ENCODE data around the gene CHN1. TPM values are rescaled to one million over a fixed set of nuclear protein-coding genes. Genes with fewer than 3 reads are reported as not detected.

Gene CHN1
- total and polyA plus RNA-seq, 12 donors = 6.1 to 26.5 (median 15.7) TPM

DNA sequence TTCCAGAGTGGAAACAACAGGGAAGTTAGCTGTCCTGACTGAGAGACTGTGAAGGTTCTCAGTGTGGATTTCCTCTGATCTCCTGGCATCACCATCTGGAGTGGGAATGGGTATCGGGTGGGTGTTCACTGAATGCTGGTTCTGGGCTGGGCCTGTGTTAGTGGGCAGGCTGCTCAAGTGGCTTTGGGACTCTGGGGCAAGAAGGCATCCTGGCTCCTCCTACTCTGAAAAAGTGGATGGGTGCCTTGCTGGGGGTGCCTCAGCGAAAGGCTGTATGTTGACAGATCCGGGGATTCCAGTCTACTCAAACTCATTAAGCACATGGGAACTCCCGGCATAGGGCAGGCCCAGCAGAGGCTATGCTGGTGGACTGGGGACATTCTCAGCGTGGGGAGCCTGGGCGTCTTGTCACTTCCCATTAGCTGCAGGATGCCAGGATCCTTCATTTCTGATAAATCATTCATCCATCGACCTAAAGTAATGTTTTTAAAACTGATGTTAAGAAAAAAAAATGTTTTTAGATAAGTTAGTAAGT is 213.4 kb downstream of the CHN1 start:
- 79 to 84% methylated on average over 7 of the region's 7 CpGs for WGBS, 2 donors
- Histone ChIP-seq H3K36me3 (no peaks in the 10 kb centered on the region), H3K4me3 (no peak overlapping the region), H3K9me3 (no peaks in the 10 kb centered on the region), H3K27me3 (peaks cover 0 to 2% (median 0%) of the 10 kb centered on the region in 7 donors), H3K27ac (no peak overlapping the region), H3K4me1 (peaks cover 0 to 7% (median 0%) of the 10 kb centered on the region in 9 donors)
- TF ChIP-seq, protein P1, sequence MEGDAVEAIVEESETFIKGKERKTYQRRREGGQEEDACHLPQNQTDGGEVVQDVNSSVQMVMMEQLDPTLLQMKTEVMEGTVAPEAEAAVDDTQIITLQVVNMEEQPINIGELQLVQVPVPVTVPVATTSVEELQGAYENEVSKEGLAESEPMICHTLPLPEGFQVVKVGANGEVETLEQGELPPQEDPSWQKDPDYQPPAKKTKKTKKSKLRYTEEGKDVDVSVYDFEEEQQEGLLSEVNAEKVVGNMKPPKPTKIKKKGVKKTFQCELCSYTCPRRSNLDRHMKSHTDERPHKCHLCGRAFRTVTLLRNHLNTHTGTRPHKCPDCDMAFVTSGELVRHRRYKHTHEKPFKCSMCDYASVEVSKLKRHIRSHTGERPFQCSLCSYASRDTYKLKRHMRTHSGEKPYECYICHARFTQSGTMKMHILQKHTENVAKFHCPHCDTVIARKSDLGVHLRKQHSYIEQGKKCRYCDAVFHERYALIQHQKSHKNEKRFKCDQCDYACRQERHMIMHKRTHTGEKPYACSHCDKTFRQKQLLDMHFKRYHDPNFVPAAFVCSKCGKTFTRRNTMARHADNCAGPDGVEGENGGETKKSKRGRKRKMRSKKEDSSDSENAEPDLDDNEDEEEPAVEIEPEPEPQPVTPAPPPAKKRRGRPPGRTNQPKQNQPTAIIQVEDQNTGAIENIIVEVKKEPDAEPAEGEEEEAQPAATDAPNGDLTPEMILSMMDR (IDR thresholded peaks at IDR 0.05) = no peak
- ATAC-seq (no peak), DNase-seq (no peak)
- intact Hi-C loops (cut with DNase I) = no loop called here

DNA sequence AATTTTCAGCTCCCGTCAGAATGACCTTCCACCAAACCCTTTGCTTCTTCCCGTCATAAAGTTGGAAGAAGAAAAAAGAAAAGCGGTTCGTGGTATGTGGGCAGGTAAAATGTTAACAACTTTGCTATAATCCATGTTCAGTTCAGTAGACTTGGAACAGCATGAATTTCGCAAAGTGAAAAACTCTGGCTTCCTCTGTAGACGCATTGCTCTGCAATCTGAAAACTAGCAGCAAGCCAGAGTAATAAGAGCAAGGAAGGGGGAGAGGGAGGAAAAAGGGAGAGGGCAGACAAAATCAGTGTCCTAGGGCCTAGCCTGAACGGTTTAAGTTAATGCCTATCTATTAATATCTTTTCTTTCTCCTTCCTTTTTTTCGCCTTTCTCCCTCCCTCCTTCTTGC is 214.2 kb downstream of the CHN1 start:
- H3K27me3 ChIP-seq = peaks cover 0 to 2% (median 0%) of the 10 kb centered on the region in 7 donors
- peaks cover 0 to 7% (median 0%) of the 10 kb centered on the region in 9 donors for H3K4me1 ChIP-seq
- ATAC-seq (no peak), DNase-seq (no peak)
- H3K4me3 ChIP-seq = no peak overlapping the region
- intact Hi-C loops (cut with DNase I) = no loop called here
- WGBS, 2 donors = 86 to 93% methylated on average over 8 of the region's 8 CpGs
- H3K36me3 ChIP-seq = no peaks in the 10 kb centered on the region
- H3K27ac ChIP-seq = no peak overlapping the region
- TF ChIP-seq, protein P1 (IDR thresholded peaks at IDR 0.05) = no peak
- H3K9me3 ChIP-seq = no peaks in the 10 kb centered on the region

DNA sequence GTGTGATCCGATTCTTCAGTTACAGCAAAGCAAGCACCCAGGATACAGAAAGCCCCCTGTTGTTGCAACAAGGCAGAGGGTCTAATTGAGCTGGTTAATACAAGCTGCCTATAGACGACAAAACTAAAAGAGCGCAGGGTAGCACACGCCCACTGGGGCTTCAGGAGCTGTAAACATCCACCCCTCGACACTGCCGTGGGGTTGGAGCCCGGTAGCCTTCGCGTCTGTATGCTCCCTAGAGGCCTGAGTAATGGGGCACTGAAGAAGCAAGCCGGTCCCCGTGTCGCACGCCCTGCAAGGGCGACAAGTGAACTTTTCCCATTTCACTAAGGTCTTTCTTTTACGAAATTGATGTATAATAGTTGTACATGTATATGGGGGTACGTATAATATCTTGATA is 216.2 kb downstream of the CHN1 start:
- intact Hi-C loops (cut with DNase I) = no loop called here
- no peaks in the 10 kb centered on the region for H3K9me3 ChIP-seq

DNA sequence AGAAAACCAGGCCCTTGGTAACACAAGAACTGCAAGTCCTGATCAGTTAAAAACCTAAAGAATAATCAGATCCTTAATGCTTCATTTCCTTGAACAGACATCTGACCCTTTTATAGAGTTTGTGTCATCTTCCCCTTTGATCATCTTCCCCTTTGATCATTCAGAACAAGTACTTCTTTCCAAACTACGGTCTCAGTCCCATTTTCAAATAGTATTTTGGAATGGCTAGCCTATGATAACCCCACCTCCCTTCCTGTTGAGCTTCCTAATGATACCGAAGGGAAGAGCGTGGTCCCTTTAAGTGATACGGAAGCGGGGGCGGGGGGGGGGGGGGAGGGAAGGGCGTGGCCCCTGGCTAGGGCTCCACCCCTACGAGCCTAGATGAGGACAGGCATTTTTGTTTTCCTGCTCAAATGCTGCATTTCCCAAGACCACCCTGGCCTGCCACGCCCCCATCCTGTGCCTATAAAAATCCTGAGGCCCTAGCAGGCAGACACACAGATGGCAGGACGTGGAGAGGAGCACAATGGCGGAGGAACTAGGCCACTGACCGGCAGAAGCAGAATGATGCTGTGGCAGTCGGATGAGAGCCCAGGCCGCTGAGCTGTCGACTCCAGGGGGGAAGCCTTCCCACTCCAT is 216.8 kb downstream of the CHN1 start:
- ATAC-seq (peak in 1 of 8 donors; percentile 7), DNase-seq (no peak)
- intact Hi-C loops (cut with DNase I) = no loop called here
- Histone ChIP-seq H3K4me3 (no peak overlapping the region), H3K36me3 (no peaks in the 10 kb centered on the region), H3K27ac (peak overlapping the region in 1 of 10 donors; percentile 31), H3K4me1 (peaks cover 0 to 9% (median 0%) of the 10 kb centered on the region in 9 donors), H3K9me3 (no peaks in the 10 kb centered on the region), H3K27me3 (peaks cover 0 to 2% (median 0%) of the 10 kb centered on the region in 7 donors)
- TF ChIP-seq, protein P1 (IDR thresholded peaks at IDR 0.05) = no peak
- 58 to 60% methylated on average over 13 to 15 of the region's 15 CpGs for WGBS, 2 donors

More for the DNA sequence above, 216.2 kb downstream of the CHN1 start:
- no peak overlapping the region for H3K4me3 ChIP-seq
- H3K36me3 ChIP-seq = no peaks in the 10 kb centered on the region
- peaks cover 0 to 9% (median 0%) of the 10 kb centered on the region in 9 donors for H3K4me1 ChIP-seq
- ATAC-seq = no peak
- H3K27ac ChIP-seq = no peak overlapping the region
- WGBS, 2 donors = 90 to 91% methylated on average over 16 of the region's 16 CpGs
- TF ChIP-seq, protein P1 (IDR thresholded peaks at IDR 0.05) = no peak
- H3K27me3 ChIP-seq = peaks cover 0 to 2% (median 0%) of the 10 kb centered on the region in 7 donors
- DNase-seq = no peak
